Left ventricle myocardium inferior (tissue), 1 donor: Measurements from ENCODE around the gene TMEM179. TPM values are rescaled to one million over a fixed set of nuclear protein-coding genes. Genes with fewer than 3 reads are reported as not detected.

ENCODE experiments used
- DNase-seq: peaks from one replicate; pipeline ENCODE4 v3.0.0-alpha.2; 2020
- H3K27ac ChIP-seq: fragments of 200-600 bp; replicated peaks from 2 replicates; pipeline ENCODE4 v1.8.0; 2021
- H3K27me3 ChIP-seq: fragments of 200-600 bp; 2 replicates; pipeline ENCODE4 v1.8.0; 2021; ENCODE audit warnings: low read depth
- H3K36me3 ChIP-seq: fragments of 200-600 bp; 2 replicates; pipeline ENCODE4 v1.8.0; 2021
- H3K4me1 ChIP-seq: fragments of 200-600 bp; 2 replicates; pipeline ENCODE4 v1.8.0; 2021
- H3K4me3 ChIP-seq: fragments of 200-600 bp; 2 replicates; pipeline ENCODE4 v1.8.0; 2021; ENCODE audit warnings: mild to moderate bottlenecking, moderate library complexity
- H3K9me3 ChIP-seq: fragments of 200-600 bp; replicated peaks from 2 replicates; pipeline ENCODE4 v1.8.0; 2021
- CTCF ChIP-seq: fragments of 200-600 bp; IDR thresholded peaks from 2 replicates; pipeline ENCODE4 v1.8.0; 2021; ENCODE audit warnings: antibody characterized with exemption, mild to moderate bottlenecking, borderline replicate concordance
- intact Hi-C: fragments of 100-400 bp; cut with micrococcal nuclease; formaldehyde crosslinking; loops from one replicate; pipeline ENCODE4 v1.11.0; 2022
- total RNA-seq: library from RNA; stranded (reverse); fragmentation: NEBNext Ultra II Directional; extraction: Animal tissue kit (Norgen Biotek cat#: 25700); gene quantifications from one replicate; pipeline ENCODE4 v1.2.1, GENCODE V29; 2021
- donor health status: DM: no; HTN: yes; CAD: no; lungs with severe emphysema.

TMEM179 gene
- total RNA-seq, 1 donor from 2014 or later, result 0.49 TPM

GRCh38 chr14:104586832-104587620, 17.5 kb downstream of the TMEM179 start:
- Histone ChIP-seq H3K4me1 (peaks cover 57% of the 10 kb centered on the region), H3K9me3 (no peaks in the 10 kb centered on the region), H3K36me3 (peaks cover 22% of the 10 kb centered on the region), H3K27ac (peak overlapping the region; percentile 95), H3K4me3 (no peak overlapping the region), H3K27me3 (peaks cover 60% of the 10 kb centered on the region)
- DNase-seq, result peak; percentile 81
- TF ChIP-seq CTCF, result no peak
- intact Hi-C loops, result no loop called here

- peak; percentile 66 for DNase-seq
- no peak for TF ChIP-seq CTCF
- intact Hi-C loops, result no loop called here
- H3K27me3 ChIP-seq, result peaks cover 66% of the 10 kb centered on the region
- H3K27ac ChIP-seq, result peak overlapping the region; percentile 95
- H3K36me3 ChIP-seq, result peaks cover 22% of the 10 kb centered on the region
- peaks cover 62% of the 10 kb centered on the region for H3K4me1 ChIP-seq
- no peak overlapping the region for H3K4me3 ChIP-seq
- H3K9me3 ChIP-seq, result no peaks in the 10 kb centered on the region
These were observed 18.4 kb downstream of the TMEM179 start for GRCh38 chr14:104585966-104586697.

GRCh38 chr14:104584557-104584956, 20.0 kb downstream of the TMEM179 start:
- H3K4me3 ChIP-seq, result peak overlapping the region; percentile 57
- peaks cover 70% of the 10 kb centered on the region for H3K27me3 ChIP-seq
- peaks cover 75% of the 10 kb centered on the region for H3K4me1 ChIP-seq
- no peak for TF ChIP-seq CTCF
- DNase-seq, result no peak
- intact Hi-C loops, result no loop called here
- peaks cover 22% of the 10 kb centered on the region for H3K36me3 ChIP-seq
- H3K9me3 ChIP-seq, result no peaks in the 10 kb centered on the region
- peak overlapping the region; percentile 95 for H3K27ac ChIP-seq

GRCh38 chr14:104583424-104584306, 20.9 kb downstream of the TMEM179 start:
- H3K36me3 ChIP-seq, result peaks cover 17% of the 10 kb centered on the region
- H3K9me3 ChIP-seq, result no peaks in the 10 kb centered on the region
- TF ChIP-seq CTCF, result no peak
- peaks cover 83% of the 10 kb centered on the region for H3K4me1 ChIP-seq
- H3K4me3 ChIP-seq, result peak overlapping the region; percentile 57
- intact Hi-C loops, result no loop called here
- no peak for DNase-seq
- peaks cover 71% of the 10 kb centered on the region for H3K27me3 ChIP-seq
- peak overlapping the region; percentile 95 for H3K27ac ChIP-seq

- peak overlapping the region; percentile 73 for H3K4me3 ChIP-seq
- H3K9me3 ChIP-seq, result no peaks in the 10 kb centered on the region
- intact Hi-C loops, result no loop called here
- H3K36me3 ChIP-seq, result peaks cover 7% of the 10 kb centered on the region
- H3K4me1 ChIP-seq, result peaks cover 89% of the 10 kb centered on the region
- peaks cover 72% of the 10 kb centered on the region for H3K27me3 ChIP-seq
- H3K27ac ChIP-seq, result peak overlapping the region; percentile 95
- DNase-seq, result peak; percentile 88
- no peak for TF ChIP-seq CTCF
These were observed 21.9 kb downstream of the TMEM179 start for GRCh38 chr14:104582662-104583061.
